Occipital lobe (tissue), 2 donors: ENCODE measurements around the gene ZNF732. TPM values are rescaled to one million over a fixed set of nuclear protein-coding genes. Genes with fewer than 3 reads are reported as not detected.
"Not testable (repeated sequence)": the region's sequence is repeated elsewhere in the genome, so short reads cannot be mapped to it uniquely, and the experiment has no call there.

Experiments used
- DNase-seq: peaks from one replicate; lab custom pipeline; 2025; lab: John Stamatoyannopoulos, UW
- total RNA-seq: library from RNA; depleted of rRNA; stranded (reverse); fragments of >200 nt; gene quantifications from one replicate; pipeline ENCODE4 v1.2.3, GENCODE V29; 2014

ZNF732 gene
- 1.4 TPM for total RNA-seq

DNA sequence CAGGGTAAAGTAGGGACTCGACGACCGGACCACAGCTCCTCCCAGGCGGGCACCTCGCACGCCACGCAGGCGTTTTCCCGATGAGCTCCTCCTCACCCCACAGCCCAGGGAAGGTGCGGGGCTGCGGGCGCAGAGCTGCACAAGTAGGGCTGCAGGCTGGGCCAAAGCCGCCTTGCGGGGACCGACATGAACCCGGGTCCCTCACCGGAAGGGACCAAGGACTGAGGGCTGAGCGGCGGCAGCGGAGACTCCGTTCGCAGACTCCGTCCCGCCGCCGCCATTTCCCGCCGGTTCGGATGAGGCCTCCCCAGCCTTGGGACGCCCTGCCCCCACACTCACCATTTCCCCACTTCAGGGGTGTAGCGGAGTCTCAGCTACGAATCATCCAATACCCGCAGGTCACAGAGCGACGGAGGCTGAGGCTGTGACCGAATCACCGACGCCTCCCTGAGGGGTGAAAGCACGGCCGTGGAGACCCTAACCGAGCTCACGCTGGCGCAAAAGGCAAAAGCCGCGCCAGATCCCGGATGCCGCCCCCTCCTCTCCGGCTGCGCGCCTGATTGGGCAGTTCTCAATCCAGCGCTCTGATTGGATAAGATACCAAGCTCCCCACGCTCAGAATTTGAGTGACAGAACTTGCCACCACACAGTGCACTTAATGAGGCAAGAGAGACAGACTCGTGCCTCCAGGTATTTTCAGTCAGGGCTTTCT lies at the start of gene ZNF732:
Gene ZNF732, minus strand, starts transcription at position 506 of the 712 bp plus-strand sequence. Its CDS starts 164 bp downstream, at position 342.
- peak; percentile 21 for DNase-seq

- DNase-seq: no peak
These were observed 34.7 kb upstream of the ZNF732 start for GRCh38 chr4:340011-340410.

- no peak for DNase-seq
These were observed 33.5 kb upstream of the ZNF732 start for GRCh38 chr4:338759-339097.

DNA sequence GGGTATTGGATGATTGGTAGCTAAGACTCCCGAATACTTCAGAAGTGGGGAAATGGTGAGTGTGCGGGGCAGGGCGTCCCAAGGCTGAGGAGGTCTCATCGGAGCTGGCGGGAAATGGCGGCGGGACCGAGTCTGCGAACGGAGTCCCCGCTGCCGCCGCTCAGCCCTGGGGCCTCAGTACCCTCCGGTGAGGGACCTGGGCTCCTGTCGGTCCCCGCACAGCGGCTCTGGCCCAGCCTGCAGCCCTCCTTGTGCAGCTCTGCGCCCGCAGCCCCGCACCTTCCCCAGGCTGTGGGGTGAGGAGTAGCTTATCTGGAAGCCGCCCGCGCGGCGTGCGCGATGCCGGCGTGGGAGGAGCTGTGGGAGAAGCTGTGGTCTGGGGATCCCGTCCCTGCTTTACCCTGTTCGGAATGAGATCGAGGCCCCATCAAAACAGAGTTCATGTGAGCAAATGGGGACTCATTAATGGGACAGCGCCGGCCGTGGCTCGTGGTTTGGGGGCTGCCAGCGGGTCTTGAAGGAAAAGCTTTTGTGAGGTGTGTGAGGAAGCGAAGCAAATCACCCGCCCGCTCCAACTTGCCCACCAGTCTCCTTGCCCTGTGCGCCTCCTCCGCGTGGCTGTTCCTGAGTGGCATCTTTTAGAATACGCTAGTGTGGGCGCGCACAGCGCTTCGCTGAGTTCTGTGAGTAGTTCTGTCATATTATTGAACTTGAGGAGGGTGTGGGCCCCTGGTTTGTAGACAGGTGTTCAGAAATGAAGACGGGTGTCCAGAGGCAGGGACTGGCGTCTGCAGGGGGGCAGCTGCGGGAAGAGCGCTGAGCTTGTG lies 32.9 kb upstream of the ZNF732 start:
- no peak for DNase-seq

- DNase-seq: peak; percentile 95
These were observed 32.1 kb upstream of the ZNF732 start, which contains the start of gene ZNF141 for GRCh38 chr4:337143-337931. ZNF141 (plus strand) TSS chr4:337814; CDS start chr4:337984, 170 bp downstream.

DNA sequence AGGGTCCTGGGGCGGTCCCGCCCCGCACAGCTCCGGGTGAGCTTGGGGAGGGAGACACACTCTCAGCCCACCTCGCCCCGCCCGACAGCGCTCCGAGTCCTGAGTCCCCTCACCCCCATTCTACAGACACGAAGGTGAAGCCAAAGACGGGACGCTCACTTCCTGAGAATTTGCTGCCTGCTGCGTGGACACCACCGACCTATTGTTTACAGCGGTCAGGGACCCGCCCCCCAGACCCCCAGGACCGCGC lies 31.5 kb upstream of the ZNF732 start:
- no peak for DNase-seq

- DNase-seq: no peak
These were observed 31.0 kb upstream of the ZNF732 start for GRCh38 chr4:336099-336892.

DNA sequence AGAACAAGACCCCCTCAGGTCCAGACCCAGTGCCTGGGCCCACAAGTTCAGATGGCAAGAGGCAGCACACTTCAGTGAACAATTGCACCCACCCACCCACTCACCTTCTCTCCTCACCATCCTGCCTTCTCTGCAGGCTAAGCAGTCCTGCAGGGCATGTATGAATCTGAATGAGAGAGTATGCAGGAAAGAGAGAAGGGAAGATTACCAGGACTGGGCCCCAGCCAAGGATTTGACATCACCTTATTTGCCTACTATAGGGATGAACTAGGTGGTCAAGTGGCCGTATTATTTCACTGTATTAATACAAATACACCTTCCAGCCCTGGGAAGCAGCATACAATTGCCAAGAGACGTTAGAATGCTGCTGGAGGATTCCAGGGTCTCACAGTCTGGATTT lies 30.2 kb upstream of the ZNF732 start:
- DNase-seq: no peak

GRCh38 chr4:328729-329128 lies 23.5 kb upstream of the ZNF732 start:
- DNase-seq: no peak

- no peak for DNase-seq
These were observed 9.1 kb upstream of the ZNF732 start for GRCh38 chr4:314296-314903.

DNA sequence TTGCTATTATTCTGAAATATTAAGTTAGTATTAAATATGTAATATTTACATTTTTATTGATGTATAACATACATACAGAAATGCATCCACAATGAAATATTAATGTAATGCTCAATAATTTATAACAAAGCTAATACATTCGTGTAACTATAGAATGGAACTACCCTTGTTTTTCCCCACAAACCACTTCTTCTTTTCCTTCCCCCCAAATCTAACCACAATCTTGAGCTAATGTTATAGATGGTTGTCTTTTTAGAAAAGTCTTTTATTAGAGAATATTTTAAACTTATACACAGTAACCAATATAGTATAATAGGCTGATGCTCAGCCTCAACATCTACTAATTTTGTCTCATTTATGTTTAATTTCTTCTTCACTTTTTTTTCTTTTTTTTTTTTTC lies 4.5 kb upstream of the ZNF732 start:
- no peak for DNase-seq

DNA sequence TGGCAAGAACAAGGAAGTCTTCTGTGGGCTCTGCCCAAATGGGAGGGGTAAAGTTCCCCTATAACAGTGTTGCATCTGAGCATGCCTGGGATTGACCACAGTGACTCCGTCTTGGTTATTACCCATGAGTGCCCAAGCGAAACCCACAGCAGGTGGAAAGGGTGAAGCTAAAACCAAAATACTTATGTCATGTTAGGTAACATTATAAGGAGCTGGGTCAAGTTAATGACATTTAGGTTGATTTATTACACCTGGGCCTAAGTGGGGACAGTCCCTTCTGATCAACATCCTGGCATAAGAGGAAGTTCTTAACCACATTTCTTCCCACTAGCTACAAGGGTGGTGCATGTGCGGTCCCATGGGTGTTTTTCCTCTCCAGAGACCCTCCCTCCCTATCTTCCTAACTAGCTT lies 1.3 kb upstream of the ZNF732 start:
- DNase-seq: no peak

- DNase-seq: not testable (repeated sequence)
These were observed 758 bp downstream of the ZNF732 start for GRCh38 chr4:304516-304915.

DNA sequence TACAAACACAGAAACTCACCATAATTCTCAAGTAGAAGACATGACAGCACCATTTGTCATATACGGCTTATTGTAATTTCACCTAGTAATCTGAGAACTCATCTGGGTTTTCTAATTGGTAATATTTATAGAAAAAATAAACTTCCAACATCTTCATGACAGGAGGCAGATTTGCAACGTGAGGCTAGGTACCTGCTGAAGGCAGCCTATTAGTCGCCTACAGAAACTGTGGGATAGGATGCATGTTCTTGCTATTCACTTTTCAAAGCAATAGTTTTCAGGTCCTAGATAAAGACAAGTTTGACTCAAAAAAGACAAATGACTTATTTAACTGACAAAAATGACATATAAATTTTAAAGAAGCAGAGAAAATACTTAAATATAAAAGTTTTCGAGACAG lies 2.9 kb downstream of the ZNF732 start:
- no peak for DNase-seq

GRCh38 chr4:294732-295131 lies 10.5 kb downstream of the ZNF732 start:
- DNase-seq: no peak

- no peak for DNase-seq
These were observed 16.4 kb downstream of the ZNF732 start for GRCh38 chr4:288891-289290.

DNA sequence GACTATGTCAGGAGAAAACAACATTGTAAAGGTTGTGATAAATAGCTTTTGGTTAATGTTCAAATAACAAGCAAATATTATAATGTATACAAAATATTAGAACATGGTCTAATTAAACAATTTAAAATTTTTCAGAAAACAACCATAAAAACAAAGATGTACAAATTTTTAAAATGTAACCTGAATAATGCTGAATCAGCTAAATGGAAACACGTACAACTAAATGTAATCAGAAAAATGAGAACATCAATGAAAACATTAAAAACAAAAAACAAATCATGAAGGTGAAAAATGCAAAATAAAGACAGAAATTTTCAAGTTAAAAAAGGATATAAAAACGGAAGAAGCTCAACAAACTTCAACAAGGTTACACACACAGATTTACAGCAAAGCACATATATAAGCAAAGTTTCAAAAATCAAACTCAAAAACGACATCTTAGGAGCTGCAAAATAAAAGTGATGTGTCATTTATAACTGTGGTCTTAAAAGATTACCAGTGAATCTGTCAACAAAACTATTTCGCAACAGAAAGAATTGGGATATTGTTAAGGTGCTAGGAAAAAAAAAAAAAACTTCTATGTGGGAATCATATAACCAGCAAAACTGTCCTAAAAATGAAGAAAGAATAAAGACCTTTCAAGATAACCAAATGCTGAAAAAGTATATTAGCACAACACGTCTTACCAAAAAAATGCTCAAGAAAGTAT lies 31.8 kb downstream of the ZNF732 start:
- DNase-seq: no peak

GRCh38 chr4:271492-272103 lies 33.7 kb downstream of the ZNF732 start:
- DNase-seq: no peak

- DNase-seq: not testable (repeated sequence)
These were observed 46.0 kb downstream of the ZNF732 start for GRCh38 chr4:259240-259639.

DNA sequence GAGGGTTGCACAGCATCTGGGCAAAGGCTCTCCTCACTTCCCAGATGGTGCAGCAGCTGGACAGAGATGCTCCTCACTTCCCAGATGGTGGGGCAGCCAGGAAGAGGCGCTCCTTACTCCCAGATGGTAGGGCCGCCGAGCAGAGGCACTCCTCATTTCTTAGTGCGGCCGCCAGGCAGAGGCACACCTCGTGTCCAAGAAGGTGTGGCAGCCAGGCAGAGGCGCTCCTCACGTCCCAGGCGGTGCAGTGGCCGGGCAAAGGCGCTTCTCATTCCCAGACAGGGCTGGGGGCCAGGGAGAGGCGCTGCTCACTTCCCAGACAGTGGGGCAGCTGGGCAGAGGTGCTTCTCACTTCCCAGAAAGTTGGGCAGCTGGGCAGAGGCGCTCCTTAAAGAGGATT lies 48.8 kb downstream of the ZNF732 start:
- DNase-seq: no peak
